ENCODE data around the gene LYZL1.

DNA sequence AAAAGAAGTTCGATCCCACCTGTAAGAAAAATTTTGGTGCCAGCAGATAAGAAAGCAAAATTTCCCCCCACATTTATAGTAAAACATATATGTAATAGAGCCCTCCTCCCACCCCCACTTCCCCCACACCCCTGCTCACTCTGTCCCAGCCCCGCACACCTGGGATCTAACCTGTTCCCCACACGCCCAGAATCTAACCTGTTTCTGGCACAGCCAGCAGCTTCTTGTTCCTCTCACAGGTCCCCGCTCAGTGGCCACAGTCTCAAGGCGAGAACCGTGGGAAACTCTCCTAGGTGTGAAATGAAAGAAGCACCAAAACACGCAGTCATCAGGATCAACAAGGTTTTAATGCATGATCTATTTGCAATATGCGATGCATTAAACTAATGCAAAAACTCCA, 32.8 kb downstream of the LYZL1 start:
- no peak for TF ChIP-seq CTCF (IDR thresholded peaks at IDR 0.05)
- TF ChIP-seq POLR2A (IDR thresholded peaks at IDR 0.05): no peak

Data from right lobe of liver (tissue), 4 donors.